H1 (cell line): ENCODE data around the gene FCAMR. TPM values are rescaled to one million over a fixed set of nuclear protein-coding genes. Genes with fewer than 3 reads are reported as not detected.

Experiments
- CTCF ChIA-PET: fragments of 300-600 bp; sonication (Branson Sonifier 250); formaldehyde crosslinking; loops from one replicate; lab custom pipeline; 2021; ENCODE audit not compliant: partially characterized antibody; lab: Charles Lee
- POLR2A ChIA-PET: fragments of 300-600 bp; sonication (Branson Sonifier 250); formaldehyde crosslinking; loops from one replicate; lab custom pipeline; 2021; ENCODE audit warnings: inconsistent platforms; ENCODE audit not compliant: partially characterized antibody; lab: Charles Lee
- DNase-seq, 2 experiments: peaks; one replicate each; pipeline versions ENCODE4 v3.0.0 to v3.0.0-alpha.2; 2010 to 2022; ENCODE audit warnings: low spot score in 2 of 2, low read depth in 1 of 2, mixed read lengths in 1 of 2
- FAIRE-seq: peaks from 2 replicates; lab custom pipeline; 2011; peaks lifted over from hg19 to GRCh38; lab: Jason Lieb, UNC
- H2AFZ ChIP-seq: 2 replicates; pipeline ENCODE4 v1.8.1; 2012; ENCODE audit warnings: low read length, inconsistent platforms
- H2AK5ac ChIP-seq: 2 replicates; pipeline ENCODE4 v1.6.1; 2013; ENCODE audit warnings: low read depth, low read length
- H2BK120ac ChIP-seq: replicated peaks from 2 replicates; pipeline ENCODE3; 2013; ENCODE audit warnings: low read depth, low read length, inconsistent platforms
- H2BK12ac ChIP-seq: 2 replicates; pipeline ENCODE4 v1.6.1; 2013; ENCODE audit warnings: low read depth, low read length
- H2BK15ac ChIP-seq: 2 replicates; pipeline ENCODE4 v1.6.1; 2013; ENCODE audit warnings: low read length
- H2BK20ac ChIP-seq: 2 replicates; pipeline ENCODE4 v1.6.1; 2013; ENCODE audit warnings: low read length
- H2BK5ac ChIP-seq: 2 replicates; pipeline ENCODE4 v1.6.1; 2013; ENCODE audit warnings: low read depth, low read length
- H3K14ac ChIP-seq: 2 replicates; pipeline ENCODE4 v1.6.1; 2013; ENCODE audit warnings: inconsistent platforms; ENCODE audit not compliant: insufficient read length
- H3K18ac ChIP-seq: 2 replicates; pipeline ENCODE4 v1.6.1; 2013; ENCODE audit warnings: low read length; ENCODE audit errors: extremely low read depth
- H3K23ac ChIP-seq: 2 replicates; pipeline ENCODE4 v1.6.1; 2013; ENCODE audit warnings: inconsistent platforms; ENCODE audit not compliant: insufficient read length
- H3K23me2 ChIP-seq: 2 replicates; pipeline ENCODE4 v1.6.1; 2013; ENCODE audit warnings: low read depth, low read length
- H3K27ac ChIP-seq: 2 replicates; pipeline ENCODE4 v1.6.1; 2011; ENCODE audit warnings: low read depth, low read length, inconsistent platforms
- H3K27me3 ChIP-seq, 4 experiments: replicated peaks in 1 of 4; 1 replicate in 1 of 4; 2 replicates in 3 of 4; pipeline versions ENCODE4 v1.6.1 to v1.8.1; 2011 to 2013; ENCODE audit warnings: low read length in 3 of 4, mild to moderate bottlenecking in 3 of 4, inconsistent platforms in 2 of 4, mixed read lengths in 2 of 4, moderate library complexity in 1 of 4; ENCODE audit not compliant: control insufficient read depth in 3 of 4, insufficient read depth in 3 of 4; ENCODE audit errors: extremely low read depth in 1 of 4
- H3K36me3 ChIP-seq, 4 experiments: 2 replicates each; pipeline versions ENCODE4 v1.6.1 to v1.8.1; 2011 to 2013; ENCODE audit warnings: mild to moderate bottlenecking in 4 of 4, low read length in 3 of 4, moderate library complexity in 2 of 4, control low read depth in 1 of 4, inconsistent platforms in 1 of 4; ENCODE audit not compliant: insufficient read depth in 4 of 4, control insufficient read depth in 2 of 4
- H3K4ac ChIP-seq: replicated peaks from 2 replicates; pipeline ENCODE3; 2013; ENCODE audit warnings: low read length, low read depth, mixed read lengths, inconsistent platforms; ENCODE audit not compliant: insufficient read length
- H3K4me1 ChIP-seq, 4 experiments: replicated peaks in 1 of 4; 1 replicate in 1 of 4; 2 replicates in 3 of 4; pipeline versions ENCODE4 v1.6.1 to v1.8.1; 2011 to 2013; ENCODE audit warnings: low read length in 3 of 4, inconsistent platforms in 2 of 4, mixed read lengths in 1 of 4; ENCODE audit not compliant: insufficient read depth in 4 of 4, control insufficient read depth in 3 of 4
- H3K4me2 ChIP-seq, 2 experiments: 2 replicates each; pipeline versions ENCODE4 v1.6.1 to v1.8.1; 2011 to 2013; ENCODE audit warnings: low read depth in 2 of 2, low read length in 2 of 2, control low read depth in 1 of 2, inconsistent platforms in 1 of 2, mild to moderate bottlenecking in 1 of 2; ENCODE audit not compliant: insufficient read depth in 1 of 2
- H3K4me3 ChIP-seq, 4 experiments: fragments of 200-600, 300-600 bp in 1 of 4; sonication (generic), shearing (Covaris generic), sonication (Bioruptor Twin) in 1 of 4; 2 replicates each; pipeline versions ENCODE4 v1.5.1 to v1.8.1; 2011 to 2016; ENCODE audit warnings: low read length in 4 of 4, low read depth in 3 of 4, control low read depth in 2 of 4, inconsistent platforms in 2 of 4, mild to moderate bottlenecking in 2 of 4, mixed read lengths in 1 of 4, moderate library complexity in 1 of 4; ENCODE audit not compliant: insufficient read depth in 2 of 4; ENCODE audit errors: extremely low read depth in 1 of 4
- H3K56ac ChIP-seq: replicated peaks from 2 replicates; pipeline ENCODE3; 2013; ENCODE audit warnings: low read depth, mild to moderate bottlenecking, mixed read lengths, low read length, inconsistent platforms; ENCODE audit not compliant: insufficient read length
- H3K79me1 ChIP-seq: 2 replicates; pipeline ENCODE4 v1.6.1; 2013; ENCODE audit warnings: low read depth, low read length, control low read depth
- H3K79me2 ChIP-seq, 2 experiments: 2 replicates each; pipeline versions ENCODE4 v1.6.1 to v1.8.1; 2012 to 2013; ENCODE audit warnings: low read length in 2 of 2, mild to moderate bottlenecking in 2 of 2, inconsistent platforms in 1 of 2; ENCODE audit not compliant: insufficient read depth in 2 of 2, control insufficient read depth in 1 of 2
- H3K9ac ChIP-seq, 4 experiments: replicated peaks in 1 of 4; 1 replicate in 1 of 4; 2 replicates in 3 of 4; pipeline versions ENCODE4 v1.6.1 to v1.8.1; 2011 to 2013; ENCODE audit warnings: low read depth in 3 of 4, low read length in 3 of 4, control low read depth in 2 of 4, mild to moderate bottlenecking in 2 of 4, moderate library complexity in 2 of 4, inconsistent platforms in 1 of 4; ENCODE audit errors: extremely low read depth in 1 of 4
- H3K9me3 ChIP-seq, 2 experiments: 2 replicates each; pipeline versions ENCODE4 v1.6.1 to v1.8.1; 2012 to 2013; ENCODE audit warnings: mild to moderate bottlenecking in 2 of 2, moderate library complexity in 2 of 2, control low read depth in 1 of 2, inconsistent platforms in 1 of 2, low read depth in 1 of 2, low read length in 1 of 2, mixed read lengths in 1 of 2; ENCODE audit not compliant: insufficient read depth in 2 of 2
- H4K20me1 ChIP-seq, 2 experiments: replicated peaks in 1 of 2; 2 replicates each; pipeline versions ENCODE3 to v1.8.1; 2011 to 2013; ENCODE audit warnings: inconsistent platforms in 2 of 2, low read length in 2 of 2, mild to moderate bottlenecking in 1 of 2; ENCODE audit not compliant: insufficient read depth in 2 of 2, control insufficient read depth in 1 of 2
- H4K5ac ChIP-seq: 2 replicates; pipeline ENCODE4 v1.6.1; 2013; ENCODE audit warnings: low read length, low read depth, mixed read lengths, inconsistent platforms; ENCODE audit not compliant: insufficient read length
- H4K8ac ChIP-seq: 2 replicates; pipeline ENCODE4 v1.8.0; 2013; ENCODE audit warnings: mild to moderate bottlenecking, moderate library complexity, low read length, inconsistent platforms; ENCODE audit not compliant: insufficient read depth; ENCODE audit errors: extremely low read depth
- H4K91ac ChIP-seq: replicated peaks from 2 replicates; pipeline ENCODE3; 2013; ENCODE audit warnings: low read length, mixed read lengths, inconsistent platforms; ENCODE audit not compliant: insufficient read length
- ATF2 ChIP-seq: IDR thresholded peaks from 2 replicates; pipeline ENCODE4 v1.6.1; 2012; ENCODE audit warnings: low read length, inconsistent platforms
- BRCA1 ChIP-seq: IDR thresholded peaks from 2 replicates; pipeline ENCODE4 v1.6.1; 2012; ENCODE audit warnings: low read depth, low read length, improper control_type of control experiment
- JUN ChIP-seq: IDR thresholded peaks from 2 replicates; pipeline ENCODE4 v1.6.1; 2011; ENCODE audit warnings: low read depth, mild to moderate bottlenecking, improper control_type of control experiment, low read length
- SP2 ChIP-seq: IDR thresholded peaks from 2 replicates; pipeline ENCODE4 v1.6.1; 2012; ENCODE audit warnings: mild to moderate bottlenecking, low read length, inconsistent platforms
- WGBS, 2 experiments: shearing (Covaris generic) in 1 of 2; methylation state at CpG; one replicate each; pipeline versions ENCODE4 v1.1.6 to v1.1.7; 2013 to 2015; ENCODE audit warnings: low lambda C conversion rate in 2 of 2, mixed read lengths in 2 of 2, inconsistent platforms in 1 of 2, low coverage in 1 of 2, missing lambda C conversion rate in 1 of 2; ENCODE audit not compliant: insufficient replicate concordance in 2 of 2, insufficient coverage in 1 of 2, insufficient read length in 1 of 2; ENCODE audit errors: extremely low coverage in 1 of 2, missing lambda C conversion rate in 1 of 2; 5-methylcytosine and 5-hydroxymethylcytosine counted together
- polyA plus RNA-seq, 7 experiments: library from polyadenylated mRNA; depleted of rRNA in 3 of 7; stranded (reverse) in 5 of 7; unstranded in 2 of 7; fragments of >200 nt in 5 of 7; fragments of 200-250 nt in 2 of 7; gene quantifications; 1 replicate in 5 of 7; 2 replicates in 1 of 7; 4 replicates in 1 of 7; pipeline versions ENCODE4 v1.2.1 to v1.2.3, GENCODE V29; 2011 to 2013; ENCODE audit warnings: missing spikeins in 2 of 7, mixed read lengths in 2 of 7
- total RNA-seq: library from RNA; stranded (reverse); fragmentation: NEBNext Ultra II Directional; extraction: Animal tissue kit (Norgen Biotek cat#: 25700); gene quantifications from 2 replicates; pipeline ENCODE4 v1.2.1, GENCODE V29; 2021

The FCAMR gene
- total and polyA plus RNA-seq, 2 of the 8 experiments (the other 6 are each of a cell fraction or from before 2014, with no cell fraction given) = not detected

- Histone ChIP-seq H3K9ac (no peak overlapping the region), H3K18ac (no peak overlapping the region), H3K79me2 (no peaks in the 10 kb centered on the region), H3K23me2 (no peaks in the 10 kb centered on the region; the same call in 1 of the 2 replicates), H2BK120ac (no peak overlapping the region), H3K56ac (no peak overlapping the region), H4K5ac (no peak overlapping the region), H3K4ac (no peak overlapping the region), H2BK20ac (no peak overlapping the region), H3K27ac (no peak overlapping the region), H3K23ac (no peak overlapping the region), H2AK5ac (no peak overlapping the region), H3K79me1 (no peaks in the 10 kb centered on the region), H2BK5ac (no peak overlapping the region), H3K27me3 (no peaks in the 10 kb centered on the region), H4K8ac (no peak overlapping the region), H3K9me3 (no peaks in the 10 kb centered on the region), H3K14ac (no peak overlapping the region), H3K4me2 (no peak overlapping the region), H4K91ac (no peak overlapping the region), H2AFZ (no peak overlapping the region), H3K4me1 (no peaks in the 10 kb centered on the region), H2BK15ac (no peak overlapping the region), H3K36me3 (no peaks in the 10 kb centered on the region), H2BK12ac (no peak overlapping the region), H4K20me1 (no peaks in the 10 kb centered on the region), H3K4me3 (no peak overlapping the region)
- 90% methylated on average over 3 of the region's 3 CpGs; no CpG with 5 or more reads in 1 of the 2 experiments for WGBS, 2 experiments
- no peak for FAIRE-seq
- DNase-seq = no peak
- POLR2A ChIA-PET = no interaction called here
- TF ChIP-seq BRCA1 (no peak), SP2 (no peak), ATF2 (no peak), JUN (no peak)
- CTCF ChIA-PET = interaction anchor here (0.9 to 12.9 kb wide), 12 partner anchors 9 to 183 kb away, joined by 3 to 180 read pairs (median 4); no protein-coding TSS in a partner anchor
Observed at GRCh38 chr1:206918076-206918475, 52.2 kb downstream of the FCAMR start.
